ENCODE measurements around the gene TKT.

TKT gene

DNA sequence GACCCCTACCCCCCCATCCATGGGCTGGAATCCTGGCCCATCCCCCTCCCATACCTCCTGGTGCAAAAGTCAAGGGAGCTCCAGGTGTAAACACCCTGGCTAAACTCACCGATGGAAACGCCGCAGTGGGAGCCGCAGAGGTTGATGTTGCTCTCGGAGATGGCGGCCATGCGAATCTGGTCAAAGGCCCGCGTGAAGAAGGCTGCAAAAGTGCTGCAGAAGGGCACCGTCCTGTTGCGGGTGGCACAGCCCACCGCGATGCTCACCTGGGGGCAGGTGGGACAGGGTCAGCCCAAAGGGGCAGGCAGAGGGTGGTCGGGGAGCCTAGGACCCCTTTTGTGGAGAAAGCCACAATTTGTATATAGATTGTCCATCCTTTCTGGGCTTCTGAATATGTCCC lies 26.7 kb downstream of the TKT start:
- Histone ChIP-seq H3K79me2 (ENCODE audit: low read length) (no peaks in the 10 kb centered on the region; the same call in 1 of the 2 replicates), H3K9me3 (ENCODE audit: insufficient read depth, low read length) (no peaks in the 10 kb centered on the region), H3K9ac (ENCODE audit: low read length) (no peak overlapping the region), H3K36me3 (replicated peaks; ENCODE audit: low read depth, low read length) (peaks cover 96% of the 10 kb centered on the region), H4K20me1 (ENCODE audit: insufficient read depth, low read length) (peaks cover 14% of the 10 kb centered on the region), H3K27me3 (ENCODE audit: low read depth, low read length) (no peaks in the 10 kb centered on the region), H3K4me3 (ENCODE audit: low read length) (no peak overlapping the region), H2AFZ (ENCODE audit: low read depth, low read length) (no peak overlapping the region), H3K4me2 (ENCODE audit: low read length) (no peak overlapping the region), H3K27ac (ENCODE audit: low read length) (no peak overlapping the region), H3K4me1 (ENCODE audit: low read length) (no peaks in the 10 kb centered on the region)
- TF ChIP-seq, protein P1, sequence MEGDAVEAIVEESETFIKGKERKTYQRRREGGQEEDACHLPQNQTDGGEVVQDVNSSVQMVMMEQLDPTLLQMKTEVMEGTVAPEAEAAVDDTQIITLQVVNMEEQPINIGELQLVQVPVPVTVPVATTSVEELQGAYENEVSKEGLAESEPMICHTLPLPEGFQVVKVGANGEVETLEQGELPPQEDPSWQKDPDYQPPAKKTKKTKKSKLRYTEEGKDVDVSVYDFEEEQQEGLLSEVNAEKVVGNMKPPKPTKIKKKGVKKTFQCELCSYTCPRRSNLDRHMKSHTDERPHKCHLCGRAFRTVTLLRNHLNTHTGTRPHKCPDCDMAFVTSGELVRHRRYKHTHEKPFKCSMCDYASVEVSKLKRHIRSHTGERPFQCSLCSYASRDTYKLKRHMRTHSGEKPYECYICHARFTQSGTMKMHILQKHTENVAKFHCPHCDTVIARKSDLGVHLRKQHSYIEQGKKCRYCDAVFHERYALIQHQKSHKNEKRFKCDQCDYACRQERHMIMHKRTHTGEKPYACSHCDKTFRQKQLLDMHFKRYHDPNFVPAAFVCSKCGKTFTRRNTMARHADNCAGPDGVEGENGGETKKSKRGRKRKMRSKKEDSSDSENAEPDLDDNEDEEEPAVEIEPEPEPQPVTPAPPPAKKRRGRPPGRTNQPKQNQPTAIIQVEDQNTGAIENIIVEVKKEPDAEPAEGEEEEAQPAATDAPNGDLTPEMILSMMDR (IDR thresholded peaks at IDR 0.05; ENCODE audit: low read depth, low read length) = no peak
- TF ChIP-seq EZH2phosphoT487 (IDR thresholded peaks at IDR 0.05; ENCODE audit: low read depth) = no peak

DNA sequence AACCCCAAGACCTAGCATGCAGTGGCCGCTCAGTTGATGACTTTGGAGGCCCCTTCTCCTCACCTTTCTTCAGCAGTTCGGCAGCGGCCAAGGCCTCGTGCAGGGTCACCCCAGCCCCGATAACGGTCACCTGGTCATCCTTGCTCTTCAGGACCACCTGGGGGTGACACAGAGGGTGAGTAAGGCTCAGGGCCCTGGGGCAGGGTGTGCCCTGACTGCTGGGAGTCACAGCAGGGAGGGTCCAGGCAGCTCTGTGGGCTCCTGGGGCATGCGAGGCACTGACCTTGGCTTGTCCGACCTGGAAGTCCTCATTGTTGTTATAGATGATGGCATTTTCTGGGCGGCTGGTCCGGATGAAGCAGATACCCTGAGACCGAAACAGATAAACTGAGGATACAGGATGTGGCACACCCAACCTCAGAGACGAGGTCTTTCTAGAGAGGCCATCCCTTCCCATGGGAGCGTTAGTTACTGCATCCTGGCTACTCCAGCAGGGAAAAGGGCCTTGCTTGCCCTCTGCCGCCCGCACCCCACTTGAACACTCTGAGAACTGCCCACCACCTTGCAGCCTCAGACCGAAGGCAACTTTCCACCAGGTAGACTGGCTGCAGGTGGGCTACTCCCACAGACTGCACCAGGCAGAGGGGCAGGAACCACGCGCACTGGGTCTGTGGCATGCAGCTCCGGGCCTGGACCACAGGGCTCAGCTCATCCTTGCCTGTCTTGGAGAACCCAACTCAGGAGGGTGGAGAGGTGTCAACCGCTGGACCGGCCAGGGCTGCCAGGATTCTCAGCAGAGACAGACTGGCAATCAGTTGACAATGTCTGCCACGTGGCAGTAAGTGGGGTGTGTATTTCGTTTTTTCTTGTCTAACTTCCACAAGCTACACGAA lies 27.6 kb downstream of the TKT start:
- peaks cover 95% of the 10 kb centered on the region for H3K36me3 ChIP-seq (replicated peaks; ENCODE audit: low read depth, low read length)
- no peak overlapping the region for H3K4me2 ChIP-seq (ENCODE audit: low read length)
- H3K9ac ChIP-seq (ENCODE audit: low read length) = no peak overlapping the region

DNA sequence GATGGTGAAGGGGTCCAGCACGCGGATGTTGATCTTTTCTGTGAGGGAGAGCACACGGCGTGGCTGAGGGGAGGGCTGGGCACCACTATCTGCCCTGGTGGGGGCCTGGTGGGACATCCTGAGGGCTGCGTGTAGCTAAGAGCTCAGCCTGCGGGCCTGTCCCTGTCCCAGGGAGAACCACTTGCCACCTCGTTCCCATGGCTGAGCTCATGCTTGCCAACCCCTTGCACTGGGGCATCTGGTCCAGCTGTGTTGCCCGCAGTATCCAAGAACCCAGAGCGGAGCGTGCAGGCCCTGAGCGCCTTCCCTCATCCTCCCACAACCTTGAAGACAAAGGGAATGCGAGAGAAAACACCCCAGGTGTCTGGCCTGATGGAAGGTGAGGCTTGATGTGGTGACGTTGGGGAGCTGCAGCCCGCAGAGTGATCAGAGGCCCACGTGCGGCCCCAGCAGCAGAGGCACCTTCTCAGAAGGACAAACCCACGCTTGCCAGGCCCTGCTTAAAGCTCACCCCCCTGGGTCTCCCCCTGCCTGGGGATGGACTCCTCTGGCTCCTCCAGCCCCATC lies 28.9 kb downstream of the TKT start:
- Histone ChIP-seq H3K4me3 (ENCODE audit: low read length) (no peak overlapping the region), H3K4me2 (ENCODE audit: low read length) (no peak overlapping the region), H3K9me3 (ENCODE audit: insufficient read depth, low read length) (no peaks in the 10 kb centered on the region), H3K27ac (ENCODE audit: low read length) (no peak overlapping the region), H3K27me3 (ENCODE audit: low read depth, low read length) (no peaks in the 10 kb centered on the region), H2AFZ (ENCODE audit: low read depth, low read length) (no peak overlapping the region), H3K4me1 (ENCODE audit: low read length) (no peaks in the 10 kb centered on the region), H3K9ac (ENCODE audit: low read length) (no peak overlapping the region), H4K20me1 (ENCODE audit: insufficient read depth, low read length) (peaks cover 16% of the 10 kb centered on the region), H3K36me3 (replicated peaks; ENCODE audit: low read depth, low read length) (peaks cover 96% of the 10 kb centered on the region), H3K79me2 (ENCODE audit: low read length) (no peaks in the 10 kb centered on the region; the same call in 1 of the 2 replicates)
- TF ChIP-seq EZH2phosphoT487 (IDR thresholded peaks at IDR 0.05; ENCODE audit: low read depth) = no peak
- TF ChIP-seq, protein P1 (IDR thresholded peaks at IDR 0.05; ENCODE audit: low read depth, low read length) = no peak

More for the DNA sequence above, 27.6 kb downstream of the TKT start:
- Histone ChIP-seq H3K9me3 (ENCODE audit: insufficient read depth, low read length) (no peaks in the 10 kb centered on the region), H2AFZ (ENCODE audit: low read depth, low read length) (no peak overlapping the region), H4K20me1 (ENCODE audit: insufficient read depth, low read length) (peaks cover 16% of the 10 kb centered on the region), H3K27ac (ENCODE audit: low read length) (no peak overlapping the region), H3K79me2 (ENCODE audit: low read length) (no peaks in the 10 kb centered on the region; the same call in 1 of the 2 replicates), H3K4me3 (ENCODE audit: low read length) (no peak overlapping the region), H3K4me1 (ENCODE audit: low read length) (no peaks in the 10 kb centered on the region), H3K27me3 (ENCODE audit: low read depth, low read length) (no peaks in the 10 kb centered on the region)
- TF ChIP-seq EZH2phosphoT487 (IDR thresholded peaks at IDR 0.05; ENCODE audit: low read depth) = no peak
- TF ChIP-seq, protein P1 (IDR thresholded peaks at IDR 0.05; ENCODE audit: low read depth, low read length) = no peak

DNA sequence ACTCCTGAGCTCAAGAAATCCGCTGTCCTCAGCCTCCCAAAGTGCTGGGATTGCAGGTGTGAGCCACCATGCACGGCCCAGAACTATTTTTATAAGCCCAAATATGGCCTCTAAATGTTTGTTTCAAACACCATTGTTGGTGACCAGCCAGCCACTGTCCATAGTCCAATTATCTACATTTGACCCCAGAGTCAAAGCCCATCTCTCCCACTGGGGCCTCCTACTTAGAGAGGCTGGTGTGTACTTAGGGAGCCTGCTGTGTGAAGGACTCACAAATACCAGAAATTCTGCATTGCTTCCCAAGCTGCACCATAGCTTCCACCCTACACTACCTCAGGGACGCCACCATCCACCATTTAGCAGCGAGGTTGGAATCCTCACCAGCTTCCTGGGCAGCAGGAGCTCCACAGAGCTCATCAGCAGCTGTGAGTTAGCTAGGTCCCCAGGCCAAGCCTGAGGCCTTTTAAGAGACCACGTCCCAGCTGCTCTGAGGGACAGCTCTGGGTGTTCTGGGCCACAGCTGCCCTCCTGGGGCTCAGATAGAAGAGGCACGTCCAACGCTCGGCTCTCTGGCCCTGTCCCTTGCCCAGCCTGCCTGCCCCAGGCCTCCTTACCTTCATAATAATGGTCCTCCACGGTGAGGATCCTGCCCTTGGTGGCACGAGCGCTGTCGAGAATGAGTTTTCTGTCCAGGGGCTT lies 29.5 kb downstream of the TKT start:
- no peaks in the 10 kb centered on the region for H3K27me3 ChIP-seq (ENCODE audit: low read depth, low read length)
- H3K9me3 ChIP-seq (ENCODE audit: insufficient read depth, low read length) = no peaks in the 10 kb centered on the region
- H3K36me3 ChIP-seq (replicated peaks; ENCODE audit: low read depth, low read length) = peaks cover 97% of the 10 kb centered on the region
- no peak overlapping the region for H2AFZ ChIP-seq (ENCODE audit: low read depth, low read length)
- no peak overlapping the region for H3K4me2 ChIP-seq (ENCODE audit: low read length)
- H3K9ac ChIP-seq (ENCODE audit: low read length) = no peak overlapping the region
- no peaks in the 10 kb centered on the region for H3K4me1 ChIP-seq (ENCODE audit: low read length)
- peaks cover 16% of the 10 kb centered on the region for H4K20me1 ChIP-seq (ENCODE audit: insufficient read depth, low read length)
- no peak for TF ChIP-seq EZH2phosphoT487 (IDR thresholded peaks at IDR 0.05; ENCODE audit: low read depth)
- TF ChIP-seq, protein P1 (IDR thresholded peaks at IDR 0.05; ENCODE audit: low read depth, low read length) = no peak
- H3K4me3 ChIP-seq (ENCODE audit: low read length) = no peak overlapping the region
- no peaks in the 10 kb centered on the region; the same call in 1 of the 2 replicates for H3K79me2 ChIP-seq (ENCODE audit: low read length)
- no peak overlapping the region for H3K27ac ChIP-seq (ENCODE audit: low read length)

Data from OCI-LY3 (cell line).